Measurements from ENCODE around the gene TMOD1. TPM values are rescaled to one million over a fixed set of nuclear protein-coding genes. Genes with fewer than 3 reads are reported as not detected.

The TMOD1 gene
- total and polyA plus RNA-seq, 2 experiments from 2014 or later = 0.34 to 1.3 TPM

- no peaks in the 10 kb centered on the region for H3K4me1 ChIP-seq (ENCODE audit: insufficient read depth)
- no peak for TF ChIP-seq EZH2 (IDR thresholded peaks at IDR 0.05; ENCODE audit: insufficient read depth, poor library complexity, severe bottlenecking)
- TF ChIP-seq EZH2phosphoT487 (IDR thresholded peaks at IDR 0.05; ENCODE audit: insufficient read depth, low read depth) = no peak
- H4K20me1 ChIP-seq (ENCODE audit: insufficient read depth) = no peaks in the 10 kb centered on the region
- WGBS, 2 experiments (ENCODE audit: low coverage in 1 of 2, low lambda C conversion rate in 2 of 2, missing lambda C conversion rate in 2 of 2) = 43 to 70% methylated on average over 3 to 5 of the region's 5 CpGs
- in situ Hi-C loops (cut with MboI) = no loop called here
- H3K27ac ChIP-seq = no peak overlapping the region
- no peak for DNase-seq
- no peaks in the 10 kb centered on the region for H3K9me2 ChIP-seq (ENCODE audit: insufficient read depth)
- H3K79me2 ChIP-seq (ENCODE audit: insufficient read depth) = no peaks in the 10 kb centered on the region
- H3K9me3 ChIP-seq (ENCODE audit: low read depth) = no peaks in the 10 kb centered on the region
- H3K4me2 ChIP-seq (ENCODE audit: unreplicated experiment) = no peak overlapping the region
- no peak overlapping the region for H3K4me3 ChIP-seq
- 0 out of 2 replicates have a peak, but pooled peaks cover 4% of the 10 kb centered on the region for H3K27me3 ChIP-seq (replicated peaks; ENCODE audit: insufficient read depth)
- H3K36me3 ChIP-seq (ENCODE audit: low read depth) = no peaks in the 10 kb centered on the region
- no peaks in the 10 kb centered on the region for H3F3A ChIP-seq (ENCODE audit: insufficient read depth)
- H3K9ac ChIP-seq = no peak overlapping the region
- H2AFZ ChIP-seq = no peak overlapping the region
These were observed 46.9 kb downstream of the TMOD1 start for GRCh38 chr9:97548379-97548778.

- Histone ChIP-seq H3K9ac (no peak overlapping the region), H3K4me3 (no peak overlapping the region), H3K9me3 (ENCODE audit: low read depth) (no peaks in the 10 kb centered on the region), H2AFZ (no peak overlapping the region), H3K4me1 (ENCODE audit: insufficient read depth) (no peaks in the 10 kb centered on the region), H3K36me3 (ENCODE audit: low read depth) (no peaks in the 10 kb centered on the region), H3K4me2 (ENCODE audit: unreplicated experiment) (no peak overlapping the region), H3K27ac (no peak overlapping the region), H3K9me2 (ENCODE audit: insufficient read depth) (no peaks in the 10 kb centered on the region), H4K20me1 (ENCODE audit: insufficient read depth) (no peaks in the 10 kb centered on the region), H3F3A (ENCODE audit: insufficient read depth) (no peaks in the 10 kb centered on the region), H3K27me3 (replicated peaks; ENCODE audit: insufficient read depth) (0 out of 2 replicates have a peak, but pooled peaks cover 4% of the 10 kb centered on the region), H3K79me2 (ENCODE audit: insufficient read depth) (no peaks in the 10 kb centered on the region)
- in situ Hi-C loops (cut with MboI) = no loop called here
- no peak for DNase-seq
- 33 to 39% methylated on average over 3 of the region's 3 CpGs for WGBS, 2 experiments (ENCODE audit: low coverage in 1 of 2, low lambda C conversion rate in 2 of 2, missing lambda C conversion rate in 2 of 2)
- no peak for TF ChIP-seq EZH2phosphoT487 (IDR thresholded peaks at IDR 0.05; ENCODE audit: insufficient read depth, low read depth)
- TF ChIP-seq EZH2 (IDR thresholded peaks at IDR 0.05; ENCODE audit: insufficient read depth, poor library complexity, severe bottlenecking) = no peak
These were observed 47.5 kb downstream of the TMOD1 start for GRCh38 chr9:97548819-97549540.

GRCh38 chr9:97550386-97550785, 48.9 kb downstream of the TMOD1 start:
- Histone ChIP-seq H3K4me1 (ENCODE audit: insufficient read depth) (no peaks in the 10 kb centered on the region), H3K27me3 (replicated peaks; ENCODE audit: insufficient read depth) (0 out of 2 replicates have a peak, but pooled peaks cover 4% of the 10 kb centered on the region), H4K20me1 (ENCODE audit: insufficient read depth) (no peaks in the 10 kb centered on the region), H3K79me2 (ENCODE audit: insufficient read depth) (no peaks in the 10 kb centered on the region), H3K9me2 (ENCODE audit: insufficient read depth) (no peaks in the 10 kb centered on the region), H3K27ac (no peak overlapping the region), H3K36me3 (ENCODE audit: low read depth) (no peaks in the 10 kb centered on the region), H2AFZ (no peak overlapping the region), H3K4me3 (no peak overlapping the region), H3K4me2 (ENCODE audit: unreplicated experiment) (no peak overlapping the region), H3K9me3 (ENCODE audit: low read depth) (no peaks in the 10 kb centered on the region), H3K9ac (no peak overlapping the region), H3F3A (ENCODE audit: insufficient read depth) (no peaks in the 10 kb centered on the region)
- TF ChIP-seq EZH2phosphoT487 (IDR thresholded peaks at IDR 0.05; ENCODE audit: insufficient read depth, low read depth) (no peak), EZH2 (IDR thresholded peaks at IDR 0.05; ENCODE audit: insufficient read depth, poor library complexity, severe bottlenecking) (no peak)
- 36 to 63% methylated on average over 1 of the region's 1 CpG for WGBS, 2 experiments (ENCODE audit: low coverage in 1 of 2, low lambda C conversion rate in 2 of 2, missing lambda C conversion rate in 2 of 2)
- no peak for DNase-seq
- in situ Hi-C loops (cut with MboI) = no loop called here

GRCh38 chr9:97551308-97551707, 49.8 kb downstream of the TMOD1 start:
- Histone ChIP-seq H4K20me1 (ENCODE audit: insufficient read depth) (no peaks in the 10 kb centered on the region), H3F3A (ENCODE audit: insufficient read depth) (no peaks in the 10 kb centered on the region), H3K4me1 (ENCODE audit: insufficient read depth) (no peaks in the 10 kb centered on the region), H3K9me2 (ENCODE audit: insufficient read depth) (no peaks in the 10 kb centered on the region), H3K79me2 (ENCODE audit: insufficient read depth) (no peaks in the 10 kb centered on the region), H3K4me3 (no peak overlapping the region), H2AFZ (no peak overlapping the region), H3K9me3 (ENCODE audit: low read depth) (no peaks in the 10 kb centered on the region), H3K4me2 (ENCODE audit: unreplicated experiment) (no peak overlapping the region), H3K27ac (no peak overlapping the region), H3K9ac (no peak overlapping the region), H3K36me3 (ENCODE audit: low read depth) (no peaks in the 10 kb centered on the region), H3K27me3 (replicated peaks; ENCODE audit: insufficient read depth) (peaks cover 5% of the 10 kb centered on the region; the same call in 1 of the 2 replicates)
- DNase-seq = no peak
- TF ChIP-seq EZH2 (IDR thresholded peaks at IDR 0.05; ENCODE audit: insufficient read depth, poor library complexity, severe bottlenecking) (no peak), EZH2phosphoT487 (IDR thresholded peaks at IDR 0.05; ENCODE audit: insufficient read depth, low read depth) (no peak)
- in situ Hi-C loops (cut with MboI) = no loop called here
- WGBS, 2 experiments (ENCODE audit: low coverage in 1 of 2, low lambda C conversion rate in 2 of 2, missing lambda C conversion rate in 2 of 2) = 60 to 61% methylated on average over 5 of the region's 5 CpGs
